GM18861 (cell line): ENCODE results near the gene LRP5.
A peak's percentile ranks its signal among the peaks of the same experiment; 100 is the strongest.

Experiments
- ATAC-seq: cut with Tn5 transposase; IDR thresholded peaks from one replicate; pipeline ENCODE4 v1.9.1; 2021; ENCODE audit not compliant: unreplicated experiment

LRP5 gene

GRCh38 chr11:68369756-68370155 lies 57.4 kb downstream of the LRP5 start:
- ATAC-seq: no peak

- peak; percentile 81 for ATAC-seq
Measured at GRCh38 chr11:68370211-68371111, 58.1 kb downstream of the LRP5 start.

- ATAC-seq: no peak
Measured at GRCh38 chr11:68371171-68372041, 59.0 kb downstream of the LRP5 start.

DNA sequence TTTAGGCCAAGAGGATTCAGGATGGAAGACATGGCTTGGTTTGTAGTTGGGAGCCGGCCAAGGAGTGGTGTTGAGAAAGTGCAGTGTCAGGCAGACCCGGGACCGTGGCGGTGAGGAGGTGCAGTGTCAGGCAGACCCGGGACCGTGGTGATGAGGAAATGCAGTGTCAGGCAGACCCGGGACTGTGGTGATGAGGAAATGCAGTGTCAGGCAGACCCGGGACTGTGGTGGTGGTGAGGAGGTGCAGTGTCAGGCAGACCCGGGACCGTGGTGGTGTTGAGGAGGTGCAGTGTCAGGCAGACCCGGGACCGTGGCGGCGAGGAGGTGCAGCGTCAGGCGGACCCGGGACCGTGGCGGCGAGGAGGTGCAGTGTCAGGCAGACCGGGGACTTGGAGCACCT lies 59.7 kb downstream of the LRP5 start:
- ATAC-seq: no peak

- ATAC-seq: no peak
Measured at GRCh38 chr11:68372625-68373024, 60.2 kb downstream of the LRP5 start.

DNA sequence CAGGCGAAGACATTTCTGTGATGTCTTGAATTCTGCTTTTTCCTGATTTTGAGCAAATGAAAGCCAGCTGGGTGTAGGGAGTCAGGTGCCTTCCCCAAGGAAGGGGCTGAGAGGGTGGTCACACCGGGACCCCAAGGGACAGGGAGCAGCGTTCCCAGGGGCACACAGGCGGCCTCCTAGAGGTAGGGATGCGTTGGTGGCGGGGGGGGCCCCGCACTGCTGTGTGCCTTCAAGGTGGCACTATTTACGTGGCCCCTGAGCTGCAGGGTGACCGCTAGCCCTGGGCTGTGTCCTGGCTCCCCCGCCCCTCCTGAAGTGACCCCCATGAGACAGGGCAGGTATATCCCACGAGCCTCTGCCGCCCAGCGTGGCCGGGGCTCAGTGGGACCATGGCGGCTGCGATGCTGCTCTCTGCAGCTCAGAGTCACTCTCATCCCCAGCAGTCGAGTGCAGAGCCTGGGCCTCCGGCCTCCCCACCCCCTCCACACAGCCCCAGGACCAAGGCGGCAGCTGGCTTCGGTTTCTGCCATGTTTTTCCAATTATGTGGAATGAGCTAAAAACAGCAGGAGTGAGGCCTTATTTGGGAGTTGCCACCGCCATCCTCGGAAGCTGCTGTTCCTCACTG lies 60.9 kb downstream of the LRP5 start:
- no peak for ATAC-seq

- ATAC-seq: no peak
Measured at GRCh38 chr11:68373815-68374501, 61.6 kb downstream of the LRP5 start.

GRCh38 chr11:68374531-68374930 lies 62.1 kb downstream of the LRP5 start:
- ATAC-seq: no peak

- ATAC-seq: no peak
Measured at GRCh38 chr11:68375337-68375736, 62.9 kb downstream of the LRP5 start.

DNA sequence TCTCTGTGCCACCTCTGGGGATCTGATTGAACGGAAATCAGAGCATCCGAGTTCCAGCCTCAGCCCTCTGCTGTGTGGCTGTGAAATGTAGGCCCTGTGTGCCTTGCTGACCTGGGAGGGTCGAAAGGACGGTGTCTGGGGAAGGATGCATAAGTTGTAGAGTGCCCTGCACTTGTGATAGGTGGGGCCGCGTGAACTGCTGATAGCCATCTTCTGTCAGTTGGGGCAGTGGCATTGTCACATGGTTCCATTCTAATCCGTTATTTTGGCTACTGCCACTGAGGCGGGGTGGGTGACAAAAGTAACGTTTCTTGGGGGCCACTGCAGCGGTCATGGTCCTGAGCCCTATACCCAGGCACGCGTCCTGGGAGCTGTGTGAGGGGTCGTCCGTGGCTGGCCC lies 63.4 kb downstream of the LRP5 start:
- ATAC-seq: no peak

GRCh38 chr11:68377389-68377795 lies 65.0 kb downstream of the LRP5 start:
- no peak for ATAC-seq

GRCh38 chr11:68379206-68379605 lies 66.8 kb downstream of the LRP5 start:
- ATAC-seq: no peak

DNA sequence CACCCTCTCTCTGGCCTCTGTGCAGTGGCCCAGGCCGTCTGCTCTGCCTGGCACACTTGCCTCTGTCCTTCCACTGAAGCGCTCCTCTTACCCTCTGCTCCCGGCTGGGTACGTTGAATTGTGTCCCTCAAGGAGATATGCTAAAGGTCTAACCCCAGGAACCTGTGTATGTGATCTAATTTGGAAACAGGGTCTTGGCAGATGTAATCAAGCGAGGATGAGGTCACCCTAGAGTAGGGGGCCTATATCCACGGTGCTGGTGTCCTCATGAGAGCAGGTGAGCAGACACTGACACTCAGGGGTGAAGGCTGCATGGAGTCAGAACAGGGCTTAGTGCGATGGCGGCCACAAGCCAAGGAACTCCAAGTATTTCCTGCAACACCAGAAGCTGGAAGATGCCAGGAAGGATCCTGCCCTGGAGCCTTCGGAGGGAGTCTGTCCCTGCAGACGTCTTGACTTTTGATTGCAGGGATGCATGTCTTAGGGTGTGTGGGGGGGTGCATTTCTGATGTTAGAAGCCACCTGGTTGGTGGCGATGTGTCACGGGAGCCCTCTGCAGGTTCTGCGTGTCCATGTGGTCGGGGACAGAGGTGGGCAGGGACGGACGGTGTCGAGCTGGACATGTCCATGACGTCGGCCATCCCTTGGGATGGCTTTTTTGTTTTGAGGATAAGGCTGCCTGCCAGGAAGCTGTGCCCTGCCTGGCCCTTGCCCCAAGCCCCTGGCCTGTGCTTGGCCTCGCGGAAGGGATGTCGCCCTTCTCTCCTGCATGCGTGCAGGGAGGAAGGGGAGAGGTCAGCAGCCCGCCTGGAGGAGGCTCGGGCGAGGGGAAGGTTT lies 68.6 kb downstream of the LRP5 start:
- no peak for ATAC-seq

DNA sequence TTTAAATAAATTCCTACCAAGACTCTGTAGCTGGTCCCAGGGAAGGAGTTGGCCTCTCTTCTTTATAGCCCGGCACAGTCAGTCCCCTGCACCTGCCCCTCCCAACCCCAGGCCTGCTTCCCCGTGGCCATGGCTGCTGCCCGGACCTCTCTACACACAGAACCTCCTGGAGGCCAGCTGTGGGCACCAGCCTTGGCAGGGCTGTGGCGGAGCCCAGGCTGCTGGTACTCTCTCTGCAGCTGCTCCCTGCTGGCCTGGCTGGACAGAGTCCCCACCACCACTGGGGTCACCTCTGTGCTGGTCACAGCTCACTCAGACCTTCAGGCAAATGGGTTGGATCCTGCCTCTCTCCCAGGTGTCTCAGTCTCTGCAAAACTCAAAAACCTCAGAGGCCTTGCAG lies 69.3 kb downstream of the LRP5 start:
- no peak for ATAC-seq

DNA sequence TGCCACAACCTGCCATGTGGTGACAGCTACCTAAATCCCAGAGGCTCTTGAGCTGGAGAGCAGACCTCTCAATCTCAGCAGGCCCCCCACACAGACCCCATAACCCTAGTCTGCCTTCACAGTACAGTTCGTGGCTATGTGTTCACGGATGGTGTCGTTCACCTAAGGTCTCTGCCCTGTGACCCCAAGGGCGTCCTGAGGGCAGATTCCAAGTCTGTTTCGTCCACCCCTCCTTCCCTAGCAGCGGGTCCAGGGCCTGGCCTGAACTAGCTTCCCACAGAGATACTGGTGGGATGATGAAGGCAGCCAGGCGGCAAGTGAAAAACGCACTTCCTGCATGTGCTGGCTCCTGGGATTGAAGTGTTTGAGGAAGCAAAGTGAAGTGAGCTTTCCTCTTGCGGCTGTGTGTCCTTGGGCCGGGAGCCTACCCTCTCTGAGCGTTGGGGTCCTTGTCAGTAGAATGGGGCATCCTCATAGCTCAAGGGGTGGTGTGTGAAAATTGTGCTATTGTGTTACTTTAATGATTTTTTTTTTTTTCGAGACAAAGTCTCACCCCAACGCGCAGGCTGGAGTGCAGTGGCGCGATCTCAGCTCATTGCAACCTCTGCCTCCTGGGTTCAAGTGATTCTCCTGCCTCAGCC lies 70.1 kb downstream of the LRP5 start:
- ATAC-seq: no peak

- no peak for ATAC-seq
Measured at GRCh38 chr11:68383976-68384501, 71.6 kb downstream of the LRP5 start.

DNA sequence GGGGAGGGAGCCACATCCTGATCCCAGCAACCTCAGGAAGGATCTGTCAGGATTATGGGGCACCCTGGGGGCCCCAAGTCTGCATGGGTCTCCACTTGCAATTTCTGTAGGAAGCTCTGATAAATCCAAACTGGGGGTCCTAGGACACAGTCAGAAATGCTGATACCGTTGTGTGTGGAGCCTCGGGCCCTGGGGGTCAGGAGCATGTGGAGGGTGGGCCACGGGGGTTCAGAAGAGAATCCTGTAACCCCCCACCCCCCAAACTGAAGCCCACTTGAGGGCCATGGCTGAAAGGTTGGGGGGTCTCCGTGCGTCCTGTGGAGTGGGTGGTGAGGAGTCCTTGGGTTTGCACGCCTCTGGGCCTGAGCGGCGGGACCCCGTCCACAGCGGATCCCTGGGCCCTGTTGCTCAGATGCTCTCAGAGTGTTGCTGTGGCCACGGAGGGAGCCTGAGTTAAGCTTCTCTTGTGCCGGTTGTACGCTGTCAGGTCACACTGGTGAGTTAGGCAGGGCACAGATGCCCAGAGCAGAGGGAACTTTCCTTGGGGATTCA lies 72.2 kb downstream of the LRP5 start:
- ATAC-seq: no peak

DNA sequence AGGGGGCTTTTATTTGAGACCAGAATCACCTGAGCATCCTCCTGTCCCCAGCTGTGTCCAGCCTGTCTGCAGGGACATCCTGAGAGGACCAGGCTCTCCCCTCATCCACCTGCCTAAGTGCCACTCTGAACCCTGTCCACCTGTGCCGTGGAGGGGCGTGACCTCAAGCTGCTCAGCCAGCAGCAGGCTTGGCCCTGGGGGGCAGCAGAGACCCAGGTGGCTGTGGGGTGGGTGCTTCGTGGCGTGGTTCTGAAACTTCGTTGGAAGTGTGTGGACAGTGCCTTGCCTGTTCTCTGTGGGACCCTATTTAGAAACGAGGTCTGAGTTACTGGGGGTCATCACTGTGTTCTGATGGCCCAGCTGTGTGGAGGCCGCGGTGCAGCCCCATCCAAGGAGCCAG lies 72.7 kb downstream of the LRP5 start:
- ATAC-seq: no peak
